WTC11 (cell line): Measurements from ENCODE around the gene CYRIA. TPM values are rescaled to one million over a fixed set of nuclear protein-coding genes. Genes with fewer than 3 reads are reported as not detected.

Source experiments
- ATAC-seq: fragments of 200-7000 bp; cut with Tn5 transposase; 2 replicates; pipeline ENCODE4 v1.10.0; 2021; ENCODE audit warnings: mild to moderate bottlenecking, moderate library complexity
- CTCF ChIA-PET: fragments of 300-600 bp; sonication (Branson Sonifier 250); formaldehyde crosslinking; loops from one replicate; lab custom pipeline; 2021; ENCODE audit warnings: antibody characterized with exemption; lab: Charles Lee
- POLR2A ChIA-PET: fragments of 350-600 bp; sonication (Branson Sonifier 250); formaldehyde crosslinking; loops from one replicate; lab custom pipeline; 2021; ENCODE audit warnings: antibody characterized with exemption; lab: Charles Lee
- DNase-seq: peaks from one replicate; pipeline ENCODE4 v3.0.0; 2021; ENCODE audit warnings: low spot score
- H3K27ac Mint-ChIP-seq: 2 replicates; pipeline ENCODE4 v1.8.0; 2021; ENCODE audit warnings: mixed read lengths
- H3K27me3 Mint-ChIP-seq: 2 replicates; pipeline ENCODE4 v1.8.0; 2021; ENCODE audit warnings: low read depth, mild to moderate bottlenecking, moderate library complexity, mixed read lengths
- H3K36me3 Mint-ChIP-seq: 2 replicates; pipeline ENCODE4 v1.8.0; 2021; ENCODE audit warnings: mixed read lengths
- H3K4me1 Mint-ChIP-seq: 2 replicates; pipeline ENCODE4 v1.8.0; 2022; ENCODE audit warnings: mixed read lengths
- H3K4me3 Mint-ChIP-seq: 2 replicates; pipeline ENCODE4 v1.8.0; 2021; ENCODE audit warnings: mild to moderate bottlenecking, moderate library complexity, mixed read lengths
- H3K9me3 Mint-ChIP-seq: 2 replicates; pipeline ENCODE4 v1.8.0; 2021; ENCODE audit warnings: mixed read lengths
- ARID4B ChIP-seq: sonication (generic); formaldehyde crosslinking; IDR thresholded peaks from 2 replicates; pipeline ENCODE4 v1.8.0; 2023; ENCODE audit warnings: missing genetic modification reagents, mild to moderate bottlenecking, borderline replicate concordance
- ATF1 ChIP-seq: sonication (generic); formaldehyde crosslinking; IDR thresholded peaks from 2 replicates; pipeline ENCODE4 v1.8.1; 2023; ENCODE audit warnings: mild to moderate bottlenecking, moderate library complexity, missing genetic modification reagents
- ATF6 ChIP-seq: sonication (generic); formaldehyde crosslinking; IDR thresholded peaks from 2 replicates; pipeline ENCODE4 v1.8.1; 2023; ENCODE audit warnings: mild to moderate bottlenecking, missing genetic modification reagents
- FOXJ3 ChIP-seq: sonication (generic); formaldehyde crosslinking; IDR thresholded peaks from 2 replicates; pipeline ENCODE4 v1.9.0; 2021; ENCODE audit warnings: missing genetic modification reagents, mild to moderate bottlenecking, borderline replicate concordance
- HMGXB4 ChIP-seq: sonication (generic); formaldehyde crosslinking; IDR thresholded peaks from 2 replicates; pipeline ENCODE4 v1.8.1; 2023; ENCODE audit warnings: mild to moderate bottlenecking, moderate library complexity, missing genetic modification reagents
- PRDM15 ChIP-seq: sonication (generic); formaldehyde crosslinking; IDR thresholded peaks from 2 replicates; pipeline ENCODE4 v1.8.0; 2022; ENCODE audit warnings: missing genetic modification reagents
- PREB ChIP-seq: sonication (generic); formaldehyde crosslinking; IDR thresholded peaks from 2 replicates; pipeline ENCODE4 v1.8.1; 2022; ENCODE audit warnings: mild to moderate bottlenecking, missing genetic modification reagents, moderate library complexity, borderline replicate concordance
- STAT6 ChIP-seq: sonication (generic); formaldehyde crosslinking; conservative IDR thresholded peaks from 2 replicates; pipeline ENCODE4 v1.8.1; 2023; ENCODE audit warnings: mild to moderate bottlenecking, low read depth, missing genetic modification reagents, moderate library complexity
- TCF7 ChIP-seq: sonication (generic); formaldehyde crosslinking; IDR thresholded peaks from 2 replicates; pipeline ENCODE4 v1.8.0; 2022; ENCODE audit warnings: mild to moderate bottlenecking, low read depth, missing genetic modification reagents, moderate library complexity
- ZNF219 ChIP-seq: sonication (generic); formaldehyde crosslinking; IDR thresholded peaks from 2 replicates; pipeline ENCODE4 v1.8.0; 2023; ENCODE audit warnings: missing genetic modification reagents, mild to moderate bottlenecking, borderline replicate concordance
- ZNF317 ChIP-seq: sonication (generic); formaldehyde crosslinking; IDR thresholded peaks from 2 replicates; pipeline ENCODE4 v1.8.1; 2023; ENCODE audit warnings: low read depth, mild to moderate bottlenecking, moderate library complexity, missing genetic modification reagents, borderline replicate concordance
- ZNF423 ChIP-seq: fragments of 250-450 bp; sonication (Bioruptor Pico); IDR thresholded peaks from 2 replicates; pipeline ENCODE4 v2.1.2; 2022; ENCODE audit warnings: mild to moderate bottlenecking, moderate library complexity
- ZNF532 ChIP-seq: fragments of 250-450 bp; sonication (Bioruptor Pico); IDR thresholded peaks from 2 replicates; pipeline ENCODE4 v1.9.0; 2021; ENCODE audit warnings: mild to moderate bottlenecking, borderline replicate concordance
- ZNF671 ChIP-seq: fragments of 250-450 bp; sonication (Bioruptor Pico); IDR thresholded peaks from 2 replicates; pipeline ENCODE4 v1.8.0; 2021; ENCODE audit warnings: mild to moderate bottlenecking
- total RNA-seq: library from RNA; stranded (reverse); gene quantifications from 3 replicates; pipeline ENCODE4 v1.2.3, GENCODE V29; 2021

CYRIA gene
- total RNA-seq, 1 experiment from 2014 or later, result 8.3 TPM

- no peak overlapping the region for H3K4me3 Mint-ChIP-seq
- no peaks in the 10 kb centered on the region for H3K9me3 Mint-ChIP-seq
- no peak for DNase-seq
- ATAC-seq, result no peak
- POLR2A ChIA-PET, result interaction anchor here (1.2 kb wide), 1 partner anchor 22 kb away, joined by 3 read pairs; no protein-coding TSS in a partner anchor
- no peaks in the 10 kb centered on the region for H3K27me3 Mint-ChIP-seq
- H3K36me3 Mint-ChIP-seq, result no peaks in the 10 kb centered on the region
- no peak overlapping the region for H3K27ac Mint-ChIP-seq
- peaks cover 51% of the 10 kb centered on the region for H3K4me1 Mint-ChIP-seq
- CTCF ChIA-PET, result interaction anchor here (0.5 to 2.0 kb wide), 2 partner anchors 101 to 1010 kb away, joined by 3 to 6 read pairs; no protein-coding TSS in a partner anchor
- TF ChIP-seq ARID4B (CRISPR knock-in tag) (no peak), ZNF671 (no peak), ZNF532 (no peak), ATF6 (CRISPR knock-in tag) (no peak), ZNF317 (CRISPR knock-in tag) (no peak), STAT6 (CRISPR knock-in tag) (no peak), ATF1 (no peak), TCF7 (no peak), ZNF219 (CRISPR knock-in tag) (no peak), ZNF423 (CRISPR knock-in tag) (no peak), PRDM15 (CRISPR knock-in tag) (no peak), HMGXB4 (CRISPR knock-in tag) (no peak), FOXJ3 (no peak), PREB (CRISPR knock-in tag) (no peak)
These were observed 9.6 kb downstream of the CYRIA start for GRCh38 chr2:16655905-16656642.
